Endodermal cell (in vitro differentiated cells): Measurements from ENCODE around the gene CPLANE2. TPM values are rescaled to one million over a fixed set of nuclear protein-coding genes. Genes with fewer than 3 reads are reported as not detected.
"Not testable (repeated sequence)": the region's sequence is repeated elsewhere in the genome, so short reads cannot be mapped to it uniquely, and the experiment has no call there.

Source experiments
- DNase-seq: peaks from one replicate; pipeline ENCODE4 v3.0.0-alpha.2; 2017
- H3K27ac ChIP-seq: 2 replicates; pipeline ENCODE4 v1.5.1; 2013; ENCODE audit warnings: mild to moderate bottlenecking, low read depth, low read length, moderate library complexity
- H3K27me3 ChIP-seq: 2 replicates; pipeline ENCODE4 v1.6.1; 2013; ENCODE audit warnings: mild to moderate bottlenecking, low read length, moderate library complexity; ENCODE audit not compliant: insufficient read depth, control insufficient read depth, poor library complexity, severe bottlenecking
- H3K36me3 ChIP-seq: 2 replicates; pipeline ENCODE4 v1.7.0; 2013; ENCODE audit warnings: mild to moderate bottlenecking, low read length, moderate library complexity; ENCODE audit not compliant: control insufficient read depth, insufficient read depth
- H3K4me1 ChIP-seq: one replicate; pipeline ENCODE4 v1.7.0; 2013; ENCODE audit warnings: low read length; ENCODE audit not compliant: control insufficient read depth, insufficient read depth
- H3K4me3 ChIP-seq: 2 replicates; pipeline ENCODE4 v1.5.1; 2013; ENCODE audit warnings: mild to moderate bottlenecking, low read length, moderate library complexity
- H3K9ac ChIP-seq: 2 replicates; pipeline ENCODE4 v1.6.1; 2013; ENCODE audit warnings: mild to moderate bottlenecking, low read length, moderate library complexity; ENCODE audit not compliant: poor library complexity, severe bottlenecking; ENCODE audit errors: extremely low read depth
- H3K9me3 ChIP-seq: 2 replicates; pipeline ENCODE4 v1.6.1; 2013; ENCODE audit warnings: mild to moderate bottlenecking, low read length, moderate library complexity; ENCODE audit not compliant: control insufficient read depth
- H3K27ac Mint-ChIP-seq: 2 replicates; pipeline ENCODE4 v1.8.0; 2020; ENCODE audit warnings: mixed read lengths
- H3K27me3 Mint-ChIP-seq: 2 replicates; pipeline ENCODE4 v1.8.0; 2021; ENCODE audit warnings: mild to moderate bottlenecking, mixed read lengths; ENCODE audit not compliant: insufficient read depth
- H3K36me3 Mint-ChIP-seq: 2 replicates; pipeline ENCODE4 v1.8.0; 2020; ENCODE audit warnings: low read depth, mixed read lengths
- H3K4me1 Mint-ChIP-seq: 2 replicates; pipeline ENCODE4 v1.8.0; 2020; ENCODE audit warnings: mixed read lengths
- H3K4me3 Mint-ChIP-seq: 2 replicates; pipeline ENCODE4 v1.8.0; 2020; ENCODE audit warnings: mild to moderate bottlenecking, moderate library complexity, mixed read lengths
- H3K9me3 Mint-ChIP-seq: 2 replicates; pipeline ENCODE4 v1.8.0; 2020; ENCODE audit warnings: mild to moderate bottlenecking, mixed read lengths
- CTCF ChIP-seq: fragments of 200-600 bp; sonication (generic); conservative IDR thresholded peaks from 2 replicates; pipeline ENCODE4 v1.5.0; 2021; ENCODE audit warnings: antibody characterized with exemption, mild to moderate bottlenecking
- WGBS, 2 experiments: methylation state at CpG; one replicate each; pipeline versions ENCODE4 v1.1.5 to v1.1.7; 2013; ENCODE audit warnings: missing lambda C conversion rate in 2 of 2, mixed read lengths in 1 of 2; ENCODE audit not compliant: insufficient coverage in 1 of 2, insufficient read length in 1 of 2; 5-methylcytosine and 5-hydroxymethylcytosine counted together
- total RNA-seq, 2 donors: library from RNA; stranded (reverse); fragmentation: NEBNext Ultra II Directional in 1 of 2; extraction: Animal tissue kit (Norgen Biotek cat#: 25700) in 1 of 2; gene quantifications; 2 replicates in 1 of 2; 3 replicates in 1 of 2; pipeline ENCODE4 v1.2.1, GENCODE V29; 2021

CPLANE2 gene
- total RNA-seq, 2 donors from 2014 or later = 9.6 to 10.3 TPM

- no peak for TF ChIP-seq CTCF
- Mint-ChIP-seq H3K4me1 (peaks cover 14% of the 10 kb centered on the region), H3K27me3 (peaks cover 41% of the 10 kb centered on the region), H3K9me3 (no peaks in the 10 kb centered on the region), H3K4me3 (peak overlapping the region; percentile 51), H3K27ac (peak overlapping the region; percentile 28), H3K36me3 (no peaks in the 10 kb centered on the region)
- WGBS, 2 experiments = 23 to 25% methylated on average over 17 to 33 of the region's 33 CpGs
- DNase-seq = peak; percentile 99
- peaks cover 40% of the 10 kb centered on the region for H3K27me3 ChIP-seq
- no peaks in the 10 kb centered on the region for H3K36me3 ChIP-seq
- H3K4me1 ChIP-seq = no peaks in the 10 kb centered on the region
- no peak overlapping the region for H3K27ac ChIP-seq
- H3K4me3 ChIP-seq = peak overlapping the region; percentile 82
- H3K9me3 ChIP-seq = no peaks in the 10 kb centered on the region
- H3K9ac ChIP-seq = no peak overlapping the region
Observed at GRCh38 chr1:16215882-16216753, 20.9 kb downstream of the CPLANE2 start.

- not testable (repeated sequence) for H3K4me3 Mint-ChIP-seq, H3K4me3 ChIP-seq, H3K27ac ChIP-seq, H3K9ac ChIP-seq, H3K4me1 ChIP-seq, H3K27ac Mint-ChIP-seq, H3K9me3 ChIP-seq, DNase-seq, H3K36me3 Mint-ChIP-seq, H3K9me3 Mint-ChIP-seq, H3K36me3 ChIP-seq
- Mint-ChIP-seq H3K27me3 (peaks cover 34% of the 10 kb centered on the region), H3K4me1 (peaks cover 14% of the 10 kb centered on the region)
- 92 to 96% methylated on average over 7 to 14 of the region's 14 CpGs for WGBS, 2 experiments
- H3K27me3 ChIP-seq = peaks cover 34% of the 10 kb centered on the region
Observed at GRCh38 chr1:16215240-16215639, 21.7 kb downstream of the CPLANE2 start.

GRCh38 chr1:16213544-16213943 lies 23.4 kb downstream of the CPLANE2 start:
- not testable (repeated sequence) for H3K9me3 ChIP-seq, H3K9me3 Mint-ChIP-seq, H3K9ac ChIP-seq, H3K27ac ChIP-seq, H3K36me3 Mint-ChIP-seq, H3K4me3 ChIP-seq, H3K4me3 Mint-ChIP-seq, H3K27ac Mint-ChIP-seq, H3K36me3 ChIP-seq, DNase-seq, H3K4me1 ChIP-seq
- Mint-ChIP-seq H3K4me1 (peaks cover 14% of the 10 kb centered on the region), H3K27me3 (peaks cover 20% of the 10 kb centered on the region)
- peaks cover 18% of the 10 kb centered on the region for H3K27me3 ChIP-seq
- 89% methylated on average over 3 of the region's 3 CpGs; no CpG with 5 or more reads in 1 of the 2 experiments for WGBS, 2 experiments

GRCh38 chr1:16213013-16213412 lies 24.0 kb downstream of the CPLANE2 start:
- peaks cover 13% of the 10 kb centered on the region for H3K27me3 ChIP-seq
- no peak overlapping the region for H3K27ac ChIP-seq
- Mint-ChIP-seq H3K9me3 (no peaks in the 10 kb centered on the region), H3K27me3 (peaks cover 16% of the 10 kb centered on the region), H3K4me1 (peaks cover 14% of the 10 kb centered on the region), H3K4me3 (peak overlapping the region; percentile 49), H3K36me3 (no peaks in the 10 kb centered on the region), H3K27ac (no peak overlapping the region)
- no peak for DNase-seq
- no peaks in the 10 kb centered on the region for H3K4me1 ChIP-seq
- no peak for TF ChIP-seq CTCF
- H3K9ac ChIP-seq = no peak overlapping the region
- H3K4me3 ChIP-seq = no peak overlapping the region
- no peaks in the 10 kb centered on the region for H3K9me3 ChIP-seq
- no peaks in the 10 kb centered on the region for H3K36me3 ChIP-seq
- 82 to 88% methylated on average over 3 of the region's 3 CpGs for WGBS, 2 experiments
